CD4-positive, alpha-beta T cell treated with Interleukin-2 at 100 ng/mL for 4 hours (primary cell): ENCODE measurements around the gene TRHDE.
"Not testable (repeated sequence)": the region's sequence is repeated elsewhere in the genome, so short reads cannot be mapped to it uniquely, and the experiment has no call there.

Experiments
- DNase-seq: peaks from one replicate; pipeline ENCODE4 v3.0.0-alpha.2; 2020; ENCODE audit warnings: low spot score

The TRHDE gene

DNA sequence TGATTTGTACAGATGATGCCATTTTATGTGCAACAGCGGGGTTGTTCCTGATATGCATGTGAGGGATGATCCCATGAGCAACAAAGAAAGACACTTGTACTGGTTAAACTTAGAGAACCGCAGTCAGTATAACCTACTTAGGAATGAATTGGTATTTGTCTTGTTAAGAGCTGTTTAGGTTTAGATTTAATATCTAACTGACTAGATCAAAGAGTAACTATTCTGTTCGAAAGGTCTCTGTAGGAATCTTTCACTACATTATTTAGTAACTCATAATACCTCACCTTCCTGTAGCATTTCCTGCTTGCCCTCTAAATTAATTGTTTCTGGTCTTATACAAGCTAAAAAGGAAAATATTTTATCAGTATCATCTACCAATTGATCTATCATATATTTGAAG is 350.4 kb downstream of the TRHDE start:
- DNase-seq = no peak

DNA sequence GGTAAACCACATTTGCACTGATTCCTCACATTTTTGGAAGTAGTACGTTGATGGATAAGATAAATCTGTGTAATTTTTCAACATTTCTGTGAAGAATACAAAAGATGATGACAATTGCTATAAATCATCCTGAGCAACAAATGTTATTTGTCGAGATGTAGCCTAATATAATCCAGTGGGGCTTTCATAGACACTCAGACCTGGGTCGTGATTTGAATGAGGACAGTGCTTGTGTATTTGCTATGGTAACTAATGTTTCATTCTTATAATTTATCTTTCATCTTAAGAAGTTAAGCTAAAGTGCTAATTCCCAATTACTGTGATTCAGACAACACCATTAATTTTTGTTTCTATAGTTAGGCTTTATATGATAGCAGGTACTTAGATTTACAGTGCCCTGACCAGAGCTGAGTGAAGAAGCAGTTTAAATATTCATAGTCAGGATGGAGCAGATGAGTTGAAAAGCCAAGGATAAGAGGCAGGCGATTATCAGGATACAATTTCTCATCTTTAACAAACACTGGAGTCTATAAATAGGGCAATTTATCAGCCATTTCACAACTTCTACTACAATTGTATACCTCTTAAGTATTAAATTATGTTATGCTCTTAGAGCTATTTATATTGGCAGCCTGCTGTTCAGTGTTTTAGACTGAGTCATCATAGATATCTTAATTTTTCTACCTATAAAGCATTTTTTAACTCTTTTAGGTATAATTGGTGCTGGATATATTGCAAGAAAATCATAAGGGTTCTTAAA is 359.9 kb downstream of the TRHDE start:
- DNase-seq = no peak

DNA sequence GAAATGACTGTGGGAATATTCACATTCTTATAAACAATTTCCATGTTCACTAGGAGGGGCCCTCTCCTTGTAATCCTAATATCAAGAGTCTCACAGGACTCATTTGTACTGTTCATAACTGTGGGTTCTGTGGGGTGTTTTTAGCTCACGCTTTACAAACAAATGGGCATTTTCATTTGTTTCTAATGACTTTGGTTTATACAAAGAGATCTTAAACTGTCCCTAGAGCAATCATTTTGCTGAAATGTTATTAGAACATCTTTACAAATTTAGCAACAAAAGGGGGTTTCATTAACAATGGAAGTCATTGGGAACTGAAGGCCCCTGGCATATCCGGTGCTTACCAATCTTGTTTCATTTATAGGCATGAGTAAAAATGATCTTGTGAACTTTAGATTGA is 370.5 kb downstream of the TRHDE start:
- DNase-seq = no peak

DNA sequence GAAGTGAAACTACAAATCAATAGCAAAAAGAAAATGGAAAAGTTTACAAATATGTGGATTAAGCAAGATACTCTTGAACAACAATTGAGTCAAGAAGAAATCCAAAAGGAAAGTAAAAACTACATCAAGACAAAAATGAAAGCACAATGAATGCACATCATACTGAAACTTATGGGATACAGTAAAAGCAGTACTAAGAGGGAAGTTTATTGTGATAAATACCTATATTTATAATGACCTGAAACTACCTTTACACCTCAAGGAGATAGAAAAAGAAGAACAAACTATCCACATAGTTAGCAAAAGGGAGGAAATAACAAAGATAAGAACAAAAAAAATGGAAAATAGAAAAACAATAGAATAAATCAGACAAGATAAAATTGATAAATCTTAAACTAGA is 375.0 kb downstream of the TRHDE start:
- no peak for DNase-seq

DNA sequence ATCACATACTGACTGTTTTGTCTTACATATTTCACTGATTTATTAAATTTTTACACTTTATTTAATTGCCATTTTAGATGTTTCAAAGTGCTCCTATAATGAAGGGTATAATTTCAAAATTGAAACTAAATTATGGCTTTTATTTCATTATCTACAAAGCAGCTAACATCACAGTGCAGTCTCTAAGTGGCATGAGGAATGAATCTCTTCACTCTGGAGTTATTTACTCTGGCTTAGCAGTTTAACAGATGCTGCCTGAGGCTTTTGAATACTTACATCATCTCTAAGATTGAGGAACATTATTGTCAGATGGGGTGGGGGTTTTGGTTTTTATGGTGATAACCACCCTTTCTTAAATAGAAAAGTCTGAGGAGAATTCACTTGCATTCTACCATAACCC is 386.4 kb downstream of the TRHDE start:
- no peak for DNase-seq

DNA sequence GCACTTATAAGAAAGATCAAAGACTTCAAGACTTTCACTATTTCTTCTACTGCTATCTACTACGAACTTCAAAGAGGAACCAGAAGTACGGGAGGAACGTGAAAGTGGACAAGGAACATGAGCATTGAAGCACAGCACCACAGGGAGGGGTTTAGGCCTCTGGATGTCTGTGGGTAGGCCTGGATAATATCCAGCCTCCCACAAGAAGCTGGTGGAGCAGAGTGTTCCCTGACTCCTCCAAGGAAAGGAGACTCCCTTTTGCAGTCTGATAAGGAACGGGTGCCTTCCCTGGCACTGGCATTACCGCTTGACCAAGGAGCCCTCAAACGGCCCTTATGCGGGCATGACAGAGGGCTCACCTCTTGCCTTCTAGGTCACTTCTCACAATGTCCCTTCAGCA is 388.0 kb downstream of the TRHDE start:
- not testable (repeated sequence) for DNase-seq

DNA sequence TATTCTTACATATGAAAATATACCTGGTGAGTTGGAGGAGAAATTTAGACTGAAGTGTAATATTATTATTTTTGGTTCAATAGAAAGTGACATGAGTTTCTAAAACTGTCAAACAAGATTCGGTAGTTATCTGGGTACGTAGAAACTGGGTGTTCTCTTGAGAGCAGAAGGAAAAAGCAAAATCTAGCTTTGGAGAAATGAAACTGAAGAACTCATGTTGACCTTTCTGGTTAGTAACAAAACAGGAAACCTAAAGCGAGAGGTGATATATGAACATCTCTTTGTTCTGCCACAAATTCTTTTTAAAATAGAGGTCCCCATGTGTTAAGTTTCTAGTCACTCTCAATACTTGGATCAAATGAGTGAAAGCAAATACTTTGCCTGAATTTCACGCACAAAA is 401.7 kb downstream of the TRHDE start:
- DNase-seq = no peak

DNA sequence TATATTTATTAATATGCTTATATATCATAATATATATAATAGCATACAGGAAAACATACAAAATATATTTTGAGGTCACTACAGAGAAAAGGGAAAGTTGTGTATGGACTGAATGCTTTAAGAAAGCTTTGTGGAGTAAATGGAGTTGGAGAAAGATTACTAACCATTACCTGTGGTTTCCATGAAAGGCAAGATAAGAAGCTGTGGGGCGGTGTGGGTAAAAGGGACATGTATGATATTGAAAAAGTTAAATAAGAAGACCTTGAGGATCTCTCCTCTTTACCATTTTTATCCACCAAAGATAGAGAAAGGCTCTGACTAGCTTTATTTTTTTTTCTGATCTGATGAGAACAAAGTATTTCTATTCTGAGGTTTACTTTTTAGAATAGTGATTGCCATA is 404.4 kb downstream of the TRHDE start:
- no peak for DNase-seq

DNA sequence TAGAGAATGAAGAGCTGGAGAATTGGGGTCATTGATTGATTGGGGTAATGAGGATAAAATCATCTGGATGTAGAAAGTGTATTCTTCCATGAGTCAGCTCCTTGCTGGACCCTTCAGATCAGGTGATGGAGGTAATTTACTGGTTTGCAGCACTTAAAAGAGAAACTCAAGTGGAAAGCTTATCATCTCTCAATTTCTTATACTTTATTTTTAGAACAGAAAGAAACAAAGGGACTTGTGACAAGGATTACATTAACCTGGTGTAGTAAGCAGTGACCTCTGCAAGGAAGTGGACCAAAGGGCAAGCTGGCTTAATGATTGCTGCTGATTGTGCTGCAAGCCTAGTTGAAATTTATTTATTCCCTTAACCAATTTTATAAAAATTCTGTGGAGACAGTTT is 405.0 kb downstream of the TRHDE start:
- DNase-seq = no peak

DNA sequence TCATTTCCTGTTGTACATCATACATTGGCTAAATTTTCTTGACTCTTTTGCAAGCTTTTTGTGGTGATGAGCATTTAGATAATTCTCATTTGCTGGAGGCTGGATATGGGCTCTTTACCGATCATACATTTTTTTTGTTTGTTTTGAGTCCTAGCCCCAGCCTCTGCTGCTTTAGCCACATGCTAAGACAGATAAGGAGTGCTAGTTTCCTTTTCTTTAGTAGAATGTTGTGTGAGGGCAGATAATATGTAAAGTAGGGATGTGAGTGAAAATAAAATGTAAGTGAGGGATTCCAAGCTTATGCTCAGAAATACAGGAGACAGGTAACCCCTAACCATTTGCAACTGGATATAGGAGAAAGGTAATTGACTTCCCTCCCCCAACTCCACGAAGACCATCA is 405.7 kb downstream of the TRHDE start:
- no peak for DNase-seq

DNA sequence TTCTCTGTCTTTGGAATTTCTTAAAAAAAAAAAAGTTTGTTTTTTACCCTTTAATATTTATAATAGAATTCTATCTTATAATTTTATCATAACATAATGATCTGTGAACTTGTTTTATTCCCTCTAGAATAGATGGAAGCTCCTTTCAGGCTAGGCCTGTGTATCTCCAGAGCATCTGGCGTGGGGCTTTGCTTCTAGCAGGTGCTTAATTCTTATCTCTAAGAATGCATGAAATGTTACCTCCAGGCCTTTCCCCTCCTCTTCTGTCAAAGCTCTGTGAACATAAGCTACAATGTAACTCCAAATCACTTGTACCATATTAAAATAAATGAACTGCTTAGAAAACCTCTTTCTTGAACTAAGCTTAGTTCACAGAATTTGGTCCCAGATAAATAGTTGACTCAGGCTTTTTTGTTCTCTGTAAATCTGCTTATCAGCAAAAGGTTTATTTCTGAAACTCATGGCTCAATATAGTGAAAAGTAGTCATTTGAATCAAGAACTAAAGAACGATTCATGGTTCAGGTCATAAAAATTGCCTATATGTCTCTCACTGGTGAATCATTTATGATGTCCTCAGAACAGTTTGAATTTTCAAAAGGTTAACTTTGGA is 407.1 kb downstream of the TRHDE start:
- no peak for DNase-seq

DNA sequence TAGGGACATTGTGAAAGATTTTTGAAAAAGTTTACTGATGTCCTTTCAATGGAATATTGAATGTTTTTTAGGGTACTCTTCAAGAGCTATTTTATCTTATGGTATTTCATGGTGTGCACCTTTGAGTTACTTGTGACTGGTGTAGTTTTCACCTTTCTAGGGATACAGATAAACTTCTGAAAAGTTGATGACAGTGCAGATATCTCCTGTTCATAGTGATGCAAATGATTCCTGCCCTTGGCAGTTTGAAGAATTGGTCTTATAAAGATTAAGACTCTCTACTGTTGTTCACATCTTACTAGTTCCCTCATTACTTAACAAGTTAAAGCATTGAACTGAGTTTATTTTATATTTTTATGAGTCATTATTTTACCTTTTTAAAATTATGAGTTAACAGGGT is 408.9 kb downstream of the TRHDE start:
- no peak for DNase-seq

DNA sequence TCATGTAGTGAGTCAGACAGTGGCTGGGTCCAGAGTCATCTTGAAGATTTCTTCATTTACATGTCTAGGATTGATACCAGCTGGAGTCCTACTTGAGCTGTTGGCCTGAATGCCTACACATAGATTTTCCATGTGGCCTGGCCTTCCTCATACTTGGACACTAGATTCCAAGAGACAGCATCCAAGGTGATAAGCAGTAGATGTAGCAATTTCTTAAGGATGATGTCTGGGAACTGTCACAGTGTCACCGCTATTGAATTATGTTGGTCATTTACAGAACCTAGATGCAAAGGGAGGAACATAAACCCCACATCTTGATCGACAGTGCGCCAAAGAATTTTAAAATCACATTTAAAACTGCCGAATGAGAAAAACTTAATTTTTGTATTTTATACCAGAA is 412.3 kb downstream of the TRHDE start:
- no peak for DNase-seq

DNA sequence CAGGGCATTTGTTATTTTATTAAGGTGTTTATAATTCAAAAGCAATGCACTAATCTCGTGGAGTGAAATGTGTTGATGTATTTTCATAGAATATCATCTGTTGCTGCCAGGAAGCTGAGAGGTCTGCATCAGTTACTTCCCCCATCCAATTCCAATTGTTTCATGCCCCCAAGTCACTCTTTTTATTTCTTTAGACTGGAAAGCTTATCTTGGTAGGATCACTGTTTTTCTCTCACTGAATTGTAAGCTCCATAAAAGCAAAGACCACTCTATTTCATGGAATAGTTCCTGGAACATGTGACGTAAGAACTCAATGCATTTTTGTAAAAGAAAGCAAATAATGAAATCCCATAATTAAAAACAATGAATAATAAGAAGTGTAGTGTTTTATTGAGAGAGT is 420.2 kb downstream of the TRHDE start:
- DNase-seq = no peak

DNA sequence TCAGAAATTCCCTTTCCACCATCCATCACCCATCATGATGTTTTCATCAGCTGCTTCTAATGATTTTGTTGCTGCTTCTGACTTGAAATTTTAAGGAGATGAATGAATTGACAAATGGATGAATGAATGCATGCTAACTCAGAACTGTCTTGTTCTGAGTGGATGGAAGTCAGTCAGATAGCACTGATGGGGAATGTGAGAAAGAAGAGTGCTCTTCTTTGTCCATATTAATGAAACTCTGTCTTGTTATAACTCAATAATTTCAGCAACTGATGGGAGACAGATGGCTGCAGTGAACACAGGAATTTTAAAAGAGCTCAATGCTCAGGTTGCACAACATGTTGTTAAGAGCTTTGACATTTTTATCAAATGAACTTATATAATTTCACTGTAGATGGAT is 422.0 kb downstream of the TRHDE start:
- no peak for DNase-seq

DNA sequence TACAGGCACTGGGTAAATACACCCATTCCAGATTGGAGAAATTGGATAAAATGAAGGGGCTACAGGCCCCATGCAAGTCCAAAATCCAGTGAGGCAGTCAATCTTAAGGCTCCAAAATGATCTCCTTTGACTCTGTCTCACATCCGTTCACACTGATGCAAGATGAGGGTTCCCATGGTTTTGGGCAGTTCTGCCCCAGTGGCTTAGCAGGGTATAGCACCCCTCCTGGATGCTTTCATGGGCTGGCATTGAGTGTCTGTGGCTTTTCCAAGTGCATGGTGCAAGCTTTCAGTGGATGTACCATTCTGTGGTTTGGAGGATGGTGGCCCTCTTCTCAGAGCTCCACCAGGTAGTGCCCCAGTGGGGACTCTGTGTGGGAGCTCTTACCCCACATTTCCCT is 427.2 kb downstream of the TRHDE start:
- no peak for DNase-seq

DNA sequence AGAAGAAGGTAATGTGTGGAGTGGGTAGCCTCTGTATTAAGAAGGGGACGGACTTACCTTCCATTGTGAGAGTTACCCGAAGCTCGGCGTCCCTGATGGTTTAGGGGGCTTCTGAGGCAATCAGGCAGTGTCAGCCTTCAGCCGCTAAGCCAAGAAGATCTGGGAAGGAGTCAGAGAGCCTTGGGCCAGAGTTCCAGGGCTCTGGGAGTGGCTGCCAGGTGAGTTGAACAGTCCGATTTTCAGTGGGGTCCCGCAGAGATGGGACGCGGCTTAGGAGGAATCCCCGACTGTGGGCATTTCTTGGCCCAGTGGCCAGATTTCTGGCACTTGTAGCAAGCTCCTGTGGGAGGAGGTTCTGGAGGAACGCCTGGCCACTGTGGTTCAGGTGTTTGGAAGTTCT is 439.9 kb downstream of the TRHDE start:
- DNase-seq = not testable (repeated sequence)

DNA sequence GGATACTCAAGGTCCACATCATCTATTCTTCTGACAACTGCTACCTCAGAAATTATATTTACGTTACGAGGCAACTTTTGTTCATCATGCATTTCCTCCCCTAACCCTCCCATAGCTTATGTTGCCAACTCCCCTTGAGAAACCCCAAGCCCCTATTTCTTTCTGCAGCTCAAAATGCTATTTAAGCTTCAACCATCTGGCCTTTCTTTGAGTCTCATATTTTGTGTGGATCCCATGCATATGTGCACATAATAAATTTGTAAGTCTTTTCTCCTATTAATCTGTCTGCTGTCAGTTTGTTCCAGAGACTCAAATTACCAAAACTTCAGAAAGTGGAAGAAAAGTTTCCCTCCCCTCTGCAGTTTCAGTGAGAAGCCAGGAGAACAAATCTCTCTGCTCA is 444.1 kb downstream of the TRHDE start:
- no peak for DNase-seq

DNA sequence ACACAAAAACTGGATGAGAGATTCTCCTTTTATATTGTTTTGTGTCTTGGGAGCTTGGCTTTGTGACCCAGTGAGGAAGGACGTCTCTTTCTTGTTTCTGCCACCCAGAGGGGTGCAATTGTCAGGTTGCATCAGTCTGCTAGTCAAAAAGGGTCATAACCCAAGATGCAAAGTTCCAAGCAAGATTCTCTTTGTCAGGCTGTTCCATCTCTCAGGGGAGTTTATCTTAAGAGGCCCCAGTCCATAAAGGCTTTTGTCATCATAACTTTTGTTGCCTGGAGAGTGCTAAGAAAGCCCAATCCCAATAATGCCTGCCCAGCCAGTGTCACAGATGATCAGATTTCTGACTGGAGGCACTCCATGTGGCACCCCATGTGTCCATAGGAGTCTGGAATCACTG is 444.9 kb downstream of the TRHDE start:
- DNase-seq = no peak
